ENCODE results near the gene DNAH11. TPM values are rescaled to one million over a fixed set of nuclear protein-coding genes. Genes with fewer than 3 reads are reported as not detected.

Gene DNAH11
- polyA plus RNA-seq, 1 donor from 2014 or later, result 0.16 TPM

- TF ChIP-seq EZH2 (IDR thresholded peaks at IDR 0.05; ENCODE audit: borderline replicate concordance, insufficient read depth, low read length, poor library complexity, severe bottlenecking) (no peak), POLR2AphosphoS5 (IDR thresholded peaks at IDR 0.05) (no peak), EP300 (conservative IDR thresholded peaks at IDR 0.05; ENCODE audit: poor library complexity, severe bottlenecking) (no peak), RAD21 (conservative IDR thresholded peaks at IDR 0.05) (no peak), MXI1 (conservative IDR thresholded peaks at IDR 0.05; ENCODE audit: poor library complexity, severe bottlenecking) (no peak), SMC3 (conservative IDR thresholded peaks at IDR 0.05; ENCODE audit: poor library complexity) (no peak), TAF1 (IDR thresholded peaks at IDR 0.05; ENCODE audit: low read depth) (no peak), REST (IDR thresholded peaks at IDR 0.05; ENCODE audit: borderline replicate concordance) (no peak), CTCF (IDR thresholded peaks at IDR 0.05; ENCODE audit: poor library complexity, severe bottlenecking) (no peak)
Observed at GRCh38 chr7:21819048-21819447, 276.2 kb downstream of the DNAH11 start.

GRCh38 chr7:21828841-21829240 lies 286.0 kb downstream of the DNAH11 start:
- H3K9me2 ChIP-seq (ENCODE audit: insufficient read depth, low read length), result no peaks in the 10 kb centered on the region
- no peak overlapping the region for H3K4me3 ChIP-seq (ENCODE audit: low read length)
- no peaks in the 10 kb centered on the region for H3K9me3 ChIP-seq (ENCODE audit: low read length)
- H3K27me3 ChIP-seq (ENCODE audit: insufficient read depth, low read depth, low read length), result no peaks in the 10 kb centered on the region
- no peak overlapping the region for H3K9ac ChIP-seq (ENCODE audit: low read length)
- H3K27ac ChIP-seq (ENCODE audit: low read length), result no peak overlapping the region
- no peak overlapping the region for H3K4me2 ChIP-seq (ENCODE audit: low read length)
- TF ChIP-seq RAD21 (conservative IDR thresholded peaks at IDR 0.05), result peak; percentile 24
- TF ChIP-seq EP300 (conservative IDR thresholded peaks at IDR 0.05; ENCODE audit: poor library complexity, severe bottlenecking), result no peak
- H4K20me1 ChIP-seq (ENCODE audit: insufficient read depth), result no peaks in the 10 kb centered on the region
- no peaks in the 10 kb centered on the region for H3F3A ChIP-seq (ENCODE audit: insufficient read depth, low read length, poor library complexity, severe bottlenecking)
- no peaks in the 10 kb centered on the region for H3K79me2 ChIP-seq (replicated peaks; ENCODE audit: insufficient read depth, low read length)
- H2AFZ ChIP-seq (ENCODE audit: low read depth, low read length), result no peak overlapping the region
- no peaks in the 10 kb centered on the region for H3K36me3 ChIP-seq (ENCODE audit: insufficient read depth, low read length)

More at GRCh38 chr7:21819048-21819447, 276.2 kb downstream of the DNAH11 start:
- Histone ChIP-seq H3K9ac (ENCODE audit: low read length) (no peak overlapping the region), H2AFZ (ENCODE audit: low read depth, low read length) (no peak overlapping the region), H3K9me3 (ENCODE audit: low read length) (no peaks in the 10 kb centered on the region), H3K27ac (ENCODE audit: low read length) (no peak overlapping the region), H4K20me1 (ENCODE audit: insufficient read depth) (no peaks in the 10 kb centered on the region), H3K4me2 (ENCODE audit: low read length) (no peak overlapping the region), H3K36me3 (ENCODE audit: insufficient read depth, low read length) (no peaks in the 10 kb centered on the region), H3K4me3 (ENCODE audit: low read length) (no peak overlapping the region), H3K27me3 (ENCODE audit: insufficient read depth, low read depth, low read length) (no peaks in the 10 kb centered on the region), H3K9me2 (ENCODE audit: insufficient read depth, low read length) (no peaks in the 10 kb centered on the region), H3K79me2 (replicated peaks; ENCODE audit: insufficient read depth, low read length) (no peaks in the 10 kb centered on the region), H3F3A (ENCODE audit: insufficient read depth, low read length, poor library complexity, severe bottlenecking) (no peaks in the 10 kb centered on the region)

- H3K9me3 ChIP-seq (ENCODE audit: low read length), result no peaks in the 10 kb centered on the region
- no peaks in the 10 kb centered on the region for H4K20me1 ChIP-seq (ENCODE audit: insufficient read depth)
- no peak overlapping the region for H3K4me3 ChIP-seq (ENCODE audit: low read length)
- H2AFZ ChIP-seq (ENCODE audit: low read depth, low read length), result no peak overlapping the region
- H3F3A ChIP-seq (ENCODE audit: insufficient read depth, low read length, poor library complexity, severe bottlenecking), result no peaks in the 10 kb centered on the region
- H3K79me2 ChIP-seq (replicated peaks; ENCODE audit: insufficient read depth, low read length), result no peaks in the 10 kb centered on the region
- no peak overlapping the region for H3K27ac ChIP-seq (ENCODE audit: low read length)
- H3K9ac ChIP-seq (ENCODE audit: low read length), result no peak overlapping the region
- no peak for TF ChIP-seq RAD21 (conservative IDR thresholded peaks at IDR 0.05)
- TF ChIP-seq EP300 (conservative IDR thresholded peaks at IDR 0.05; ENCODE audit: poor library complexity, severe bottlenecking), result no peak
- no peak for TF ChIP-seq EZH2 (IDR thresholded peaks at IDR 0.05; ENCODE audit: borderline replicate concordance, insufficient read depth, low read length, poor library complexity, severe bottlenecking)
- TF ChIP-seq CTCF (IDR thresholded peaks at IDR 0.05; ENCODE audit: poor library complexity, severe bottlenecking), result no peak
- no peak for TF ChIP-seq TAF1 (IDR thresholded peaks at IDR 0.05; ENCODE audit: low read depth)
- no peak for TF ChIP-seq SMC3 (conservative IDR thresholded peaks at IDR 0.05; ENCODE audit: poor library complexity)
- no peak for TF ChIP-seq MXI1 (conservative IDR thresholded peaks at IDR 0.05; ENCODE audit: poor library complexity, severe bottlenecking)
- TF ChIP-seq REST (IDR thresholded peaks at IDR 0.05; ENCODE audit: borderline replicate concordance), result no peak
- no peak for TF ChIP-seq POLR2AphosphoS5 (IDR thresholded peaks at IDR 0.05)
- H3K4me2 ChIP-seq (ENCODE audit: low read length), result no peak overlapping the region
- no peaks in the 10 kb centered on the region for H3K9me2 ChIP-seq (ENCODE audit: insufficient read depth, low read length)
- H3K36me3 ChIP-seq (ENCODE audit: insufficient read depth, low read length), result no peaks in the 10 kb centered on the region
- H3K27me3 ChIP-seq (ENCODE audit: insufficient read depth, low read depth, low read length), result no peaks in the 10 kb centered on the region
Observed at GRCh38 chr7:21829731-21830130, 286.9 kb downstream of the DNAH11 start.

Measured in neural cell (in vitro differentiated cells).